ENCODE results near the gene TAS2R20. TPM values are rescaled to one million over a fixed set of nuclear protein-coding genes. Genes with fewer than 3 reads are reported as not detected.

TAS2R20 gene
- total RNA-seq, 1 donor from 2014 or later, result 4.0 TPM

GRCh38 chr12:10952645-10953044 is 45.5 kb downstream of the TAS2R20 start:
- no peak for DNase-seq (ENCODE audit: low spot score, unreplicated experiment)

More at GRCh38 chr12:10952645-10953044, 45.5 kb downstream of the TAS2R20 start:
- Mint-ChIP-seq H3K4me3 (ENCODE audit: low read depth) (no peak overlapping the region), H3K27ac (no peak overlapping the region), H3K4me1 (ENCODE audit: low read depth) (no peaks in the 10 kb centered on the region), H3K27me3 (no peaks in the 10 kb centered on the region), H3K36me3 (ENCODE audit: insufficient read depth) (peaks cover 60% of the 10 kb centered on the region), H3K9me3 (ENCODE audit: low read depth) (peaks cover 53% of the 10 kb centered on the region)
- TF ChIP-seq CTCF (IDR thresholded peaks at IDR 0.05; ENCODE audit: unreplicated experiment), result no peak

Other genes with a start within 250 kb of the TAS2R20 start
- not detected in 2 replicates for gene TAS2R7, start 195.7 kb downstream of the TAS2R20 start, total RNA-seq
- 0.24 TPM in 1 of 2 replicates, not detected in the other for gene TAS2R8, start 191.0 kb downstream of the TAS2R20 start, total RNA-seq
- 0.26 and 0.29 TPM in 2 replicates for gene TAS2R9, start 188.1 kb downstream of the TAS2R20 start, total RNA-seq
- 1.6 and 3.1 TPM in 2 replicates for gene TAS2R10, start 171.9 kb downstream of the TAS2R20 start, total RNA-seq
- 8.7 and 9.4 TPM in 2 replicates for gene PRR4, start 148.8 kb downstream of the TAS2R20 start, total RNA-seq
- gene PRH1, start 114.0 kb downstream of the TAS2R20 start, total RNA-seq, result 40.0 and 43.8 TPM in 2 replicates
- gene TAS2R13, start 88.7 kb downstream of the TAS2R20 start, total RNA-seq, result 3.0 and 3.4 TPM in 2 replicates
- gene PRH2, start 69.1 kb downstream of the TAS2R20 start, total RNA-seq, result not detected in 2 replicates
- 5.7 and 6.1 TPM in 2 replicates for gene TAS2R14, start 59.0 kb downstream of the TAS2R20 start, total RNA-seq
- gene TAS2R50, start 11.4 kb downstream of the TAS2R20 start, total RNA-seq, result 2.7 and 3.5 TPM in 2 replicates
- 6.6 and 8.5 TPM in 2 replicates for gene TAS2R19, start 24.3 kb upstream of the TAS2R20 start, total RNA-seq
- gene TAS2R31, start 33.1 kb upstream of the TAS2R20 start, total RNA-seq, result 8.6 and 10.3 TPM in 2 replicates
- gene TAS2R46, start 64.0 kb upstream of the TAS2R20 start, total RNA-seq, result 2.6 and 3.3 TPM in 2 replicates
- 1.2 and 1.9 TPM in 2 replicates for gene TAS2R43, start 94.0 kb upstream of the TAS2R20 start, total RNA-seq
- gene TAS2R30, start 136.3 kb upstream of the TAS2R20 start, total RNA-seq, result 5.6 and 6.3 TPM in 2 replicates
- 22.9 and 25.5 TPM in 2 replicates for gene SMIM10L1, start 172.9 kb upstream of the TAS2R20 start, total RNA-seq
- not detected in 2 replicates for gene TAS2R42, start 188.6 kb upstream of the TAS2R20 start, total RNA-seq